Right lobe of liver (tissue), 6 donors: ENCODE results near the gene TMUB1. TPM values are rescaled to one million over a fixed set of nuclear protein-coding genes. Genes with fewer than 3 reads are reported as not detected.
A peak's percentile ranks its signal among the peaks of the same experiment; 100 is the strongest.

ENCODE experiments used
- ATAC-seq, 4 donors: fragments of 200-7000 bp; cut with Tn5 transposase; one replicate each; pipeline ENCODE4 v1.9.1; 2020; ENCODE audit warnings: mild to moderate bottlenecking in 4 of 4, moderate library complexity in 4 of 4
- DNase-seq, 3 donors: peaks; one replicate each; pipeline ENCODE4 v3.0.0-alpha.2; 2020
- H3K27ac ChIP-seq, 3 donors: fragments of 200-600 bp; one replicate each; pipeline ENCODE4 v1.8.0; 2022
- H3K27me3 ChIP-seq, 2 donors: fragments of 200-600 bp; one replicate each; pipeline ENCODE4 v1.8.0; 2022
- H3K36me3 ChIP-seq, 4 donors: fragments of 200-600 bp; sonication (generic) in 1 of 4; one replicate each; pipeline versions ENCODE4 v1.5.1 to v1.8.0; 2017 to 2022; ENCODE audit warnings: control low read depth in 1 of 4
- H3K4me1 ChIP-seq, 4 donors: fragments of 200-600 bp; sonication (generic) in 1 of 4; one replicate each; pipeline versions ENCODE4 v1.5.1 to v1.8.0; 2017 to 2022; ENCODE audit warnings: control low read depth in 1 of 4
- H3K4me3 ChIP-seq, 3 donors: fragments of 200-600 bp; one replicate each; pipeline ENCODE4 v1.8.0; 2022
- H3K9me3 ChIP-seq, 4 donors: fragments of 200-600 bp; sonication (generic) in 1 of 4; one replicate each; pipeline versions ENCODE4 v1.5.1 to v1.8.0; 2017 to 2022; ENCODE audit warnings: control low read depth in 1 of 4
- CTCF ChIP-seq, 4 donors: fragments of 200-600 bp in 3 of 4; fragments of 450-650 bp in 1 of 4; IDR thresholded peaks; one replicate each; pipeline versions ENCODE4 v1.5.1 to v1.8.0; 2016 to 2022; ENCODE audit warnings: antibody characterized with exemption in 4 of 4, mild to moderate bottlenecking in 2 of 4
- POLR2A ChIP-seq: fragments of 450-650 bp; IDR thresholded peaks from one replicate; pipeline ENCODE4 v1.6.1; 2017; ENCODE audit warnings: antibody characterized with exemption, mild to moderate bottlenecking
- WGBS: methylation state at CpG from one replicate; pipeline ENCODE4 v1.1.6; 2018; ENCODE audit warnings: low coverage, low lambda C conversion rate; ENCODE audit not compliant: insufficient coverage; ENCODE audit errors: missing lambda C conversion rate; 5-methylcytosine and 5-hydroxymethylcytosine counted together
- intact Hi-C, 2 donors: fragments of 100-400 bp; cut with DNase I; formaldehyde crosslinking; loops; one replicate each; pipeline versions ENCODE4 v1.11.2 to v1.14.1; 2022
- total RNA-seq, 6 experiments: library from RNA; depleted of rRNA in 2 of 6; stranded (reverse); fragments of >200 nt in 2 of 6; fragmentation: NEBNext Ultra II Directional in 3 of 6; extraction: Animal tissue kit (Norgen Biotek cat#: 25700) in 3 of 6; gene quantifications; one replicate each; pipeline versions ENCODE4 v1.1.0 to v1.2.4, GENCODE V29; 2016 to 2023
- donor health status: DM: no; HTN: yes; CAD: no.
- donor health status: DM: no; HTN: no; CAD: no.
- donor health status: DM: no; HTN: no; CAD: no.
- donor health status: DM: no; HTN: yes; CAD: no.
- donor health status: DM: no; HTN: yes; CAD: no.

TMUB1 gene
- total RNA-seq, 6 experiments from 2014 or later = 27.7 to 63.1 (median 41.8) TPM

- no peak overlapping the region for H3K27ac ChIP-seq
- H3K36me3 ChIP-seq = no peaks in the 10 kb centered on the region
- no peak overlapping the region for H3K4me3 ChIP-seq
- no peaks in the 10 kb centered on the region for H3K27me3 ChIP-seq
- ATAC-seq (no peak), DNase-seq (no peak)
- peaks cover 0 to 14% (median 2%) of the 10 kb centered on the region in 4 donors for H3K4me1 ChIP-seq
- no peaks in the 10 kb centered on the region for H3K9me3 ChIP-seq
- intact Hi-C loops = no loop called here
- no CpG with 5 or more reads among the region's 8 CpGs for WGBS
- no peak for TF ChIP-seq CTCF (IDR thresholded peaks at IDR 0.05)
These were observed 29.5 kb downstream of the TMUB1 start for GRCh38 chr7:151053751-151054150.

GRCh38 chr7:151053096-151053495 lies 30.2 kb downstream of the TMUB1 start:
- Histone ChIP-seq H3K27me3 (no peaks in the 10 kb centered on the region), H3K4me3 (no peak overlapping the region), H3K4me1 (peaks cover 0 to 11% (median 0%) of the 10 kb centered on the region in 4 donors), H3K9me3 (no peaks in the 10 kb centered on the region), H3K27ac (no peak overlapping the region), H3K36me3 (no peaks in the 10 kb centered on the region)
- DNase-seq (no peak), ATAC-seq (no peak)
- WGBS = 60% methylated on average over 1 of the region's 4 CpGs
- intact Hi-C loops = no loop called here
- TF ChIP-seq CTCF (IDR thresholded peaks at IDR 0.05) = no peak
- TF ChIP-seq POLR2A = no peak

DNA sequence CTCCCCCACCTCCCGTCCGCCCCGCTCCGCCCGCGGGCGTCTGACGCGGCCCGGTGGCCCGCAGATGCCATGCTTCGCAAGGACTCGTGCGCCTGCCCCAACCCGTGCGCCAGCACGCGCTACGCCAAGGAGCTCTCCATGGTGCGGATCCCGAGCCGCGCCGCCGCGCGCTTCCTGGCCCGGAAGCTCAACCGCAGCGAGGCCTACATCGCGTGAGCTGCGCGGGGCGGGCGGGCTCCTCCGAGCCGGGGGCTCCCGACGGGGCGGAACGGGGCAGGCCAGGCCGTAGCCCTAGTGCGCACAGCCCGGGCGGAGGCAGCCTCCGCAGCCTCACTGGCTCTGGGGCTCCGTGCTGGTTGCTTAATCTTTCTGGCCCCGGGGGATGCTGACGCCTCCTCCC lies 32.2 kb downstream of the TMUB1 start:
- intact Hi-C loops = no loop called here
- Histone ChIP-seq H3K36me3 (no peaks in the 10 kb centered on the region), H3K9me3 (no peaks in the 10 kb centered on the region), H3K4me1 (no peaks in the 10 kb centered on the region), H3K4me3 (no peak overlapping the region), H3K27me3 (no peaks in the 10 kb centered on the region), H3K27ac (no peak overlapping the region)
- peak in 1 of 3 donors; percentile 61 for DNase-seq
- ATAC-seq = peak; percentile 45 to 79 (median 56)
- TF ChIP-seq POLR2A (no peak), CTCF (IDR thresholded peaks at IDR 0.05) (no peak)
- WGBS = 7% methylated on average over 7 of the region's 50 CpGs

DNA sequence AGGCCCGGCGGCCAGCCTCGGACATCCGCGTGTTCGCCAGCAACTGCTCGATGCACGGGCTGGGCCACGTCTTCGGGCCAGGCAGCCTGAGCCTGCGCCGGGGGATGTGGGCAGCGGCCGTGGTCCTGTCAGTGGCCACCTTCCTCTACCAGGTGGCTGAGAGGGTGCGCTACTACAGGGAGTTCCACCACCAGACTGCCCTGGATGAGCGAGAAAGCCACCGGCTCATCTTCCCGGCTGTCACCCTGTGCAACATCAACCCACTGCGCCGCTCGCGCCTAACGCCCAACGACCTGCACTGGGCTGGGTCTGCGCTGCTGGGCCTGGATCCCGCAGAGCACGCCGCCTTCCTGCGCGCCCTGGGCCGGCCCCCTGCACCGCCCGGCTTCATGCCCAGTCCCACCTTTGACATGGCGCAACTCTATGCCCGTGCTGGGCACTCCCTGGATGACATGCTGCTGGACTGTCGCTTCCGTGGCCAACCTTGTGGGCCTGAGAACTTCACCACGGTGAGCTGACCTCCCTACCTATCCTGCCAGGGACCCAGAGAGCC lies 34.3 kb downstream of the TMUB1 start:
- DNase-seq (no peak), ATAC-seq (no peak)
- intact Hi-C loops = no loop called here
- no peaks in the 10 kb centered on the region for H3K9me3 ChIP-seq
- H3K36me3 ChIP-seq = no peaks in the 10 kb centered on the region
- WGBS = 92% methylated on average over 26 of the region's 38 CpGs
- H3K27me3 ChIP-seq = no peaks in the 10 kb centered on the region
- TF ChIP-seq CTCF (IDR thresholded peaks at IDR 0.05) (no peak), POLR2A (no peak)
- H3K4me1 ChIP-seq = no peaks in the 10 kb centered on the region
- no peak overlapping the region for H3K27ac ChIP-seq
- H3K4me3 ChIP-seq = no peak overlapping the region
